K562 (cell line): ENCODE data around the gene FGF12.

Experiments
- ATF3 ChIP-seq, 2 experiments: fragments of 450-650 bp in 1 of 2; sonication (generic) in 1 of 2; formaldehyde crosslinking in 1 of 2; IDR thresholded peaks in 1 of 2; conservative IDR thresholded peaks in 1 of 2; 2 replicates each; pipeline versions ENCODE4 v1.6.1 to v1.8.1; 2016 to 2023; ENCODE audit warnings: mild to moderate bottlenecking in 2 of 2, moderate library complexity in 2 of 2, inconsistent platforms in 1 of 2, missing genetic modification reagents in 1 of 2
- BHLHE40 ChIP-seq: IDR thresholded peaks from 2 replicates; pipeline ENCODE4 v1.6.1; 2011; ENCODE audit warnings: low read length, improper control_type of control experiment
- CTCF ChIP-seq, 3 experiments: IDR thresholded peaks in 2 of 3; conservative IDR thresholded peaks in 1 of 3; 2 replicates each; pipeline ENCODE4 v1.5.1; 2011 to 2012; ENCODE audit warnings: low read length in 3 of 3, mild to moderate bottlenecking in 3 of 3, control low read depth in 2 of 3, improper control_type of control experiment in 1 of 3, inconsistent platforms in 1 of 3, low read depth in 1 of 3, mixed read lengths in 1 of 3, moderate library complexity in 1 of 3; ENCODE audit not compliant: insufficient read depth in 2 of 3
- E4F1 ChIP-seq: fragments of 250-450 bp; sonication (Bioruptor Pico); IDR thresholded peaks from 2 replicates; pipeline ENCODE4 v1.5.0; 2021; ENCODE audit warnings: mild to moderate bottlenecking, borderline replicate concordance
- ILF3 ChIP-seq: fragments of 450-650 bp; IDR thresholded peaks from 2 replicates; pipeline ENCODE4 v1.6.1; 2018; ENCODE audit warnings: antibody characterized with exemption, mild to moderate bottlenecking, moderate library complexity, borderline replicate concordance
- TAF1 ChIP-seq: IDR thresholded peaks from 2 replicates; pipeline ENCODE4 v1.6.1; 2011; ENCODE audit warnings: mild to moderate bottlenecking, low read length, moderate library complexity; ENCODE audit not compliant: insufficient read depth, control insufficient read depth, severe bottlenecking; ENCODE audit errors: extremely low read depth

GRCh38 chr3:192434186-192434585, 293.2 kb downstream of the FGF12 start:
- no peak for TF ChIP-seq E4F1 (CRISPR knock-in tag)
- no peak for TF ChIP-seq ILF3
- TF ChIP-seq CTCF (IDR thresholded peaks at IDR 0.05 in 2 of 3, conservative IDR thresholded peaks at IDR 0.05 in 1 of 3; ENCODE audit: insufficient read depth in 2 of 3, low read depth in 1 of 3, low read length in 3 of 3), result no peak
- TF ChIP-seq BHLHE40, result no peak
- no peak for TF ChIP-seq ATF3 (IDR thresholded peaks at IDR 0.05)
- TF ChIP-seq ATF3 (CRISPR knock-in tag; conservative IDR thresholded peaks at IDR 0.05), result no peak
- no peak for TF ChIP-seq TAF1
